Measurements from ENCODE around the gene ANKRD40. TPM values are rescaled to one million over a fixed set of nuclear protein-coding genes. Genes with fewer than 3 reads are reported as not detected.
"Not testable (repeated sequence)": the region's sequence is repeated elsewhere in the genome, so short reads cannot be mapped to it uniquely, and the experiment has no call there.

The ANKRD40 gene
- total and polyA plus RNA-seq, 2 donors from 2014 or later = 15.8 to 37.6 TPM

GRCh38 chr17:50681263-50682200 is 26.2 kb downstream of the ANKRD40 start:
- Histone ChIP-seq H3K27ac (ENCODE audit: low read depth in 2 of 2, low read length in 2 of 2) (no peak overlapping the region), H3K4me1 (ENCODE audit: control insufficient read depth in 2 of 3, insufficient read depth in 2 of 3, low read depth in 1 of 3, low read length in 3 of 3) (peaks cover 0 to 9% (median 6%) of the 10 kb centered on the region in 3 donors), H3K4me3 (ENCODE audit: low read length in 3 of 3) (peak overlapping the region in 2 of 3 donors; percentile 17 to 38), H3K9ac (ENCODE audit: low read length in 3 of 3) (no peak overlapping the region), H3K9me3 (ENCODE audit: control insufficient read depth in 2 of 3, insufficient read depth in 1 of 3, low read length in 3 of 3) (no peaks in the 10 kb centered on the region), H3K27me3 (ENCODE audit: control insufficient read depth, insufficient read depth, low read length) (no peaks in the 10 kb centered on the region), H3K36me3 (ENCODE audit: control insufficient read depth in 2 of 3, insufficient read depth in 3 of 3, low read length in 3 of 3) (no peaks in the 10 kb centered on the region)
- DNase-seq (peak; percentile 63 to 91 (median 66)), FAIRE-seq (no peak)
- TF ChIP-seq CTCF (IDR thresholded peaks at IDR 0.05; ENCODE audit: borderline replicate concordance, extremely low read depth, insufficient read depth) = peak; percentile 68
- intact Hi-C loops (cut with DNase I) = loop anchor here (10.0 kb wide), 1 partner anchor 47 kb away; the partner anchor contains the start of gene ABCC3

GRCh38 chr17:50680543-50681262 is 27.0 kb downstream of the ANKRD40 start:
- H3K4me3 ChIP-seq (ENCODE audit: low read length in 3 of 3) = peak overlapping the region in 2 of 3 donors; percentile 17 to 38
- not testable (repeated sequence) for FAIRE-seq; H3K4me1 ChIP-seq (ENCODE audit: control insufficient read depth in 2 of 3, insufficient read depth in 2 of 3, low read depth in 1 of 3, low read length in 3 of 3); H3K9me3 ChIP-seq (ENCODE audit: control insufficient read depth in 2 of 3, insufficient read depth in 1 of 3, low read length in 3 of 3); H3K9ac ChIP-seq (ENCODE audit: low read length in 3 of 3); H3K36me3 ChIP-seq (ENCODE audit: control insufficient read depth in 2 of 3, insufficient read depth in 3 of 3, low read length in 3 of 3); H3K27ac ChIP-seq (ENCODE audit: low read depth in 2 of 2, low read length in 2 of 2); H3K27me3 ChIP-seq (ENCODE audit: control insufficient read depth, insufficient read depth, low read length)
- intact Hi-C loops (cut with DNase I) = loop anchor here (10.0 kb wide), 1 partner anchor 46 kb away; the partner anchor contains the start of gene ABCC3
- peak in 1 of 5 donors; percentile 27 for DNase-seq

DNA sequence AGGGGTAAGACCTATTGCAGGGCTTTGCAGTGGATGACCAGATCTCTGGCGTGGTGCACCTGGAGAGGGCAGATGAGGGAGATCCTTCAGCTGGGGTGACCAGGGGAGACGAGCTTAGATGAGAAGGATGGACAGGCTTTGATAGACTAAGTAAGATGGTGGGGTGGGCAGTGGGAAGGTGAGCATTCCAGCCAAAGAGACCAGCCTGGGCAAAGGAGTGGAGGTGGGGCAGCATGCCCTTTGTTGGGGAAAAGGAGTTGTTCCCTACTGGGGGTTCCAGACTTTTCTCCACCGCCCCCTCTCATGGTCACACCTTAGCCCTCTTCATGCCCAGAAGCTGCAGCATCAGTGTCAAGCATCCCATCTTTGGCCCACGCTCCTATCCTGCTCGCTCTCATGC is 27.6 kb downstream of the ANKRD40 start:
- Histone ChIP-seq H3K9ac (ENCODE audit: low read length in 3 of 3) (no peak overlapping the region), H3K27ac (ENCODE audit: low read depth in 2 of 2, low read length in 2 of 2) (no peak overlapping the region), H3K9me3 (ENCODE audit: control insufficient read depth in 2 of 3, insufficient read depth in 1 of 3, low read length in 3 of 3) (no peaks in the 10 kb centered on the region), H3K4me3 (ENCODE audit: low read length in 3 of 3) (no peak overlapping the region), H3K4me1 (ENCODE audit: control insufficient read depth in 2 of 3, insufficient read depth in 2 of 3, low read depth in 1 of 3, low read length in 3 of 3) (peaks cover 0 to 5% (median 0%) of the 10 kb centered on the region in 3 donors), H3K36me3 (ENCODE audit: control insufficient read depth in 2 of 3, insufficient read depth in 3 of 3, low read length in 3 of 3) (no peaks in the 10 kb centered on the region), H3K27me3 (ENCODE audit: control insufficient read depth, insufficient read depth, low read length) (no peaks in the 10 kb centered on the region)
- intact Hi-C loops (cut with DNase I) = loop anchor here (10.0 kb wide), 1 partner anchor 45 kb away; the partner anchor contains the start of gene ABCC3
- no peak for TF ChIP-seq CTCF (IDR thresholded peaks at IDR 0.05; ENCODE audit: borderline replicate concordance, extremely low read depth, insufficient read depth)
- no peak for FAIRE-seq
- DNase-seq = peak in 1 of 5 donors; percentile 38

Measured in kidney (tissue), 14 donors.